ENCODE results near the gene HSPA4L.
A peak's percentile ranks its signal among the peaks of the same experiment; 100 is the strongest.

- TF ChIP-seq ZNF274 (IDR thresholded peaks at IDR 0.05; ENCODE audit: low read depth, low read length) = no peak
- TF ChIP-seq MAX (IDR thresholded peaks at IDR 0.05) = peak; percentile 22; the same call in 1 of the 2 replicates
- no peak for TF ChIP-seq SRF (IDR thresholded peaks at IDR 0.05; ENCODE audit: low read depth)
- TF ChIP-seq REST (IDR thresholded peaks at IDR 0.05; ENCODE audit: low read depth) = no peak
- no peak for TF ChIP-seq CTCF (IDR thresholded peaks at IDR 0.05 in 2 of 3, conservative IDR thresholded peaks at IDR 0.05 in 1 of 3; ENCODE audit: borderline replicate concordance in 1 of 3, insufficient read depth in 1 of 3, low read depth in 2 of 3, low read length in 2 of 3)
- no peak for TF ChIP-seq EZH2 (IDR thresholded peaks at IDR 0.05)
- no peak for TF ChIP-seq YY1 (IDR thresholded peaks at IDR 0.05; ENCODE audit: extremely low read depth, insufficient replicate concordance, low read depth, low read length)
- TF ChIP-seq POLR2A (IDR thresholded peaks at IDR 0.05; ENCODE audit: borderline replicate concordance, extremely low read depth, insufficient read depth, insufficient read length) = no peak
Observed at GRCh38 chr4:127781300-127782024, 660 bp upstream of the HSPA4L start.

Measured in HCT116 (cell line).